Lower lobe of right lung (tissue), 2 donors: ENCODE measurements around the gene MATR3. TPM values are rescaled to one million over a fixed set of nuclear protein-coding genes. Genes with fewer than 3 reads are reported as not detected.

Experiments
- ATAC-seq, 2 donors: fragments of 200-7000 bp; cut with Tn5 transposase; one replicate each; pipeline ENCODE4 v1.9.1; 2020 to 2022; ENCODE audit warnings: mild to moderate bottlenecking in 2 of 2, moderate library complexity in 2 of 2
- DNase-seq: peaks from one replicate; pipeline ENCODE4 v3.0.0-alpha.2; 2020
- H3K27ac ChIP-seq: fragments of 200-600 bp; one replicate; pipeline ENCODE4 v1.8.0; 2022
- H3K27me3 ChIP-seq: fragments of 200-600 bp; one replicate; pipeline ENCODE4 v1.8.0; 2022; ENCODE audit warnings: low read depth
- H3K36me3 ChIP-seq: fragments of 200-600 bp; one replicate; pipeline ENCODE4 v1.8.0; 2022; ENCODE audit warnings: mild to moderate bottlenecking
- H3K4me1 ChIP-seq: fragments of 200-600 bp; one replicate; pipeline ENCODE4 v1.8.0; 2022
- H3K4me3 ChIP-seq: fragments of 200-600 bp; one replicate; pipeline ENCODE4 v1.8.0; 2022; ENCODE audit warnings: mild to moderate bottlenecking
- H3K9me3 ChIP-seq: fragments of 200-600 bp; one replicate; pipeline ENCODE4 v1.8.0; 2022
- intact Hi-C: fragments of 100-400 bp; cut with DNase I; formaldehyde crosslinking; loops from one replicate; pipeline ENCODE4 v1.11.0; 2022
- total RNA-seq: library from RNA; stranded (reverse); fragmentation: NEBNext Ultra II Directional; extraction: Animal tissue kit (Norgen Biotek cat#: 25700); gene quantifications from one replicate; pipeline ENCODE4 v1.2.1, GENCODE V29; 2021
- TF ChIP-seq, protein P1 (sequence below): fragments of 200-600 bp; IDR thresholded peaks from one replicate; pipeline ENCODE4 v1.8.0; 2022; ENCODE audit warnings: antibody characterized with exemption, mild to moderate bottlenecking
- donor health status: DM: no; HTN: yes; CAD: no; lungs with severe emphysema.

MATR3 gene
- total RNA-seq, 1 donor from 2014 or later: 176 TPM

DNA sequence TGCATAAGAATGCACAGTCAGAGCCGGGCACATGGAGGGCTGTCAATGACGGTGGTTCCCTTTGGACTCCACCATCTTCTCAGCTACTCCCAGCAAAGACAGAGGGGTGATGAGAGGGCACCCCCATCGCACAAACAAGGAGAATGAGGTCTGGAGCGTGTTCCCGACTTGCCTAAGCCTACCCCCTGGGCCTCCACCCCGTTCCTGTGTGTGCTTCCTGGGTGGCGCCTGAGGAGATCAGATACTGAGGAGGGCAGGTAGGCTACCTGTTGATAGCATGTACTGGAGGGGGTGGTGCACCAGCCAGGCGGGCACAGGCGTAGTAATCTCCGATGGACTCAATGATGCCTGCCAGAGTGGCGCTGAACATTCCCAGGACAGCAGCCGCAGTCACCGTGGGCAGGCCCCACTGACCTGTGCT is 85.4 kb downstream of the MATR3 start:
- intact Hi-C loops: no loop called here
- H3K36me3 ChIP-seq: peaks cover 8% of the 10 kb centered on the region
- no peaks in the 10 kb centered on the region for H3K9me3 ChIP-seq
- no peak overlapping the region for H3K27ac ChIP-seq
- DNase-seq (no peak), ATAC-seq (no peak)
- no peaks in the 10 kb centered on the region for H3K4me1 ChIP-seq
- no peaks in the 10 kb centered on the region for H3K27me3 ChIP-seq
- TF ChIP-seq, protein P1, sequence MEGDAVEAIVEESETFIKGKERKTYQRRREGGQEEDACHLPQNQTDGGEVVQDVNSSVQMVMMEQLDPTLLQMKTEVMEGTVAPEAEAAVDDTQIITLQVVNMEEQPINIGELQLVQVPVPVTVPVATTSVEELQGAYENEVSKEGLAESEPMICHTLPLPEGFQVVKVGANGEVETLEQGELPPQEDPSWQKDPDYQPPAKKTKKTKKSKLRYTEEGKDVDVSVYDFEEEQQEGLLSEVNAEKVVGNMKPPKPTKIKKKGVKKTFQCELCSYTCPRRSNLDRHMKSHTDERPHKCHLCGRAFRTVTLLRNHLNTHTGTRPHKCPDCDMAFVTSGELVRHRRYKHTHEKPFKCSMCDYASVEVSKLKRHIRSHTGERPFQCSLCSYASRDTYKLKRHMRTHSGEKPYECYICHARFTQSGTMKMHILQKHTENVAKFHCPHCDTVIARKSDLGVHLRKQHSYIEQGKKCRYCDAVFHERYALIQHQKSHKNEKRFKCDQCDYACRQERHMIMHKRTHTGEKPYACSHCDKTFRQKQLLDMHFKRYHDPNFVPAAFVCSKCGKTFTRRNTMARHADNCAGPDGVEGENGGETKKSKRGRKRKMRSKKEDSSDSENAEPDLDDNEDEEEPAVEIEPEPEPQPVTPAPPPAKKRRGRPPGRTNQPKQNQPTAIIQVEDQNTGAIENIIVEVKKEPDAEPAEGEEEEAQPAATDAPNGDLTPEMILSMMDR: no peak
- H3K4me3 ChIP-seq: no peak overlapping the region

DNA sequence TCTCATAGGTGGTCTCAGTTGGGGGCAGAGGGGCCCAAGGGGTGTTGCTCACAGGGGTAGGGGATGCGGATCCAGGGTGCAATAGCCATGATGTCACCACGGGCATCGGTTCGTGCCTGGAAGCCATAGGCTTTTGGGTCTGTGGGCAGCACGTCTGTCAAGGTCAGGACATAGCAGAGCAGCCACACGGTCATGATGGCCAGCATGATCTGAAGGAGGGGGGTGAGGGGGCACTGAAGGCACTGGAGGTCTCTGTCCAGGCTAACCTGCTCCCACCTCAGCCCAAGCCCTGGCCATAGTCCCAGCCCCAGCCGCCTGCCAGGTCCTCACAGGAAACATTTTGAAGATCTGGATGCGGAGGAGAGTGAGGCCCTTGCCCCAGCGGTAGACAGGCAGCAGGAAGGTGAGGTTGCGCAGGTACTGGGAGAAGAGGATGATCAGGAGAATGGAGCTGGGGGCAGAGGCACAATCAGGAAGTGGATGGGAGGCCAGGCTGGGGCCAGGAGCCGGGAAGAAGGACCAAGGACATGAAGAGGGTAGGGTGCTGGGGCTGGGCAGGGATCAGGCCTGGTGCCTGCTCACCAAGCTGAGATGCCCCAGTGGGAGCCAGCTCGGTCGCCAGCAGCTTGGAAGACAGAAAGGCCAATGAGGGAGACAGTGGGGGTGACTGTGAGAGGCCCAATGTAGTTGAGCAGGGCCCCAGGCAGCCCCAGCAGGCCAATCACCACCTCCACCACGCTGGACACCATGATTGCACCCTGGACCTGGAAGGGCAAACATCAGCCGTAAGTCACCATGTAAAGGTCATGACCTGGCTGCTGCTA is 86.3 kb downstream of the MATR3 start:
- intact Hi-C loops: no loop called here

More for the DNA sequence above, 86.3 kb downstream of the MATR3 start:
- TF ChIP-seq, protein P1: no peak
- Histone ChIP-seq H3K4me1 (peaks cover 3% of the 10 kb centered on the region), H3K27me3 (no peaks in the 10 kb centered on the region), H3K36me3 (peaks cover 3% of the 10 kb centered on the region), H3K4me3 (no peak overlapping the region), H3K27ac (no peak overlapping the region), H3K9me3 (no peaks in the 10 kb centered on the region)
- DNase-seq (no peak), ATAC-seq (no peak)

Other genes with a start within 250 kb of the MATR3 start
- 40.6 TPM for gene SIL1, start 95.4 kb upstream of the MATR3 start, total RNA-seq
- gene PAIP2, start 48.1 kb downstream of the MATR3 start, total RNA-seq: 84.1 TPM
- gene SLC23A1, start 89.6 kb downstream of the MATR3 start, total RNA-seq: 1.4 TPM
- gene MZB1, start 96.2 kb downstream of the MATR3 start, total RNA-seq: 7.8 TPM
- gene PROB1, start 101.4 kb downstream of the MATR3 start, total RNA-seq: 0.86 TPM
- gene SPATA24, start 110.3 kb downstream of the MATR3 start, total RNA-seq: 3.5 TPM
- 10.0 TPM for gene DNAJC18, start 145.8 kb downstream of the MATR3 start, total RNA-seq
- gene ECSCR, start 169.0 kb downstream of the MATR3 start, total RNA-seq: 48.8 TPM
- not detected for gene SMIM33, start 177.3 kb downstream of the MATR3 start, total RNA-seq
- 120 TPM for gene STING1, start 189.0 kb downstream of the MATR3 start, total RNA-seq